GM11168 (cell line): ENCODE results near the gene LAMA1.
"Not testable (repeated sequence)": the region's sequence is repeated elsewhere in the genome, so short reads cannot be mapped to it uniquely, and the experiment has no call there.

Source experiments
- in situ Hi-C: fragments of 300-500 bp; cut with MboI; formaldehyde crosslinking; loops from one replicate; pipeline ENCODE4 v1.12.0; 2022; ENCODE audit warnings: low sequenced_read_pairs; ENCODE audit not compliant: unreplicated experiment

Gene LAMA1

GRCh38 chr18:6954501-6954900 lies 163.1 kb downstream of the LAMA1 start:
- in situ Hi-C loops, result no loop called here

GRCh38 chr18:6951336-6952090 lies 166.1 kb downstream of the LAMA1 start:
- in situ Hi-C loops, result no loop called here

- in situ Hi-C loops, result no loop called here
Measured at GRCh38 chr18:6950641-6951040, 167.0 kb downstream of the LAMA1 start.

- in situ Hi-C loops, result no loop called here
Measured at GRCh38 chr18:6949800-6950586, 167.6 kb downstream of the LAMA1 start.

GRCh38 chr18:6948281-6949055 lies 169.1 kb downstream of the LAMA1 start:
- in situ Hi-C loops, result no loop called here

GRCh38 chr18:6947338-6948030 lies 170.1 kb downstream of the LAMA1 start:
- in situ Hi-C loops, result no loop called here

GRCh38 chr18:6943143-6943542 lies 174.5 kb downstream of the LAMA1 start:
- in situ Hi-C loops, result no loop called here

- in situ Hi-C loops, result no loop called here
Measured at GRCh38 chr18:6942742-6943141, 174.9 kb downstream of the LAMA1 start.

- in situ Hi-C loops, result no loop called here
Measured at GRCh38 chr18:6941996-6942395, 175.6 kb downstream of the LAMA1 start.

- in situ Hi-C loops, result no loop called here
Measured at GRCh38 chr18:6940451-6940850, 177.1 kb downstream of the LAMA1 start.

- in situ Hi-C loops, result no loop called here
Measured at GRCh38 chr18:6939972-6940371, 177.6 kb downstream of the LAMA1 start.

GRCh38 chr18:6938403-6938802 lies 179.2 kb downstream of the LAMA1 start:
- in situ Hi-C loops, result not testable (repeated sequence)

GRCh38 chr18:6938003-6938402 lies 179.6 kb downstream of the LAMA1 start:
- in situ Hi-C loops, result no loop called here

GRCh38 chr18:6934859-6935258 lies 182.7 kb downstream of the LAMA1 start:
- in situ Hi-C loops, result no loop called here

- in situ Hi-C loops, result no loop called here
Measured at GRCh38 chr18:6929370-6930102, 188.1 kb downstream of the LAMA1 start.

GRCh38 chr18:6928359-6928758 lies 189.2 kb downstream of the LAMA1 start:
- in situ Hi-C loops, result no loop called here

- in situ Hi-C loops, result no loop called here
Measured at GRCh38 chr18:6927153-6927552, 190.4 kb downstream of the LAMA1 start.

GRCh38 chr18:6923220-6923619 lies 194.4 kb downstream of the LAMA1 start:
- in situ Hi-C loops, result no loop called here

- in situ Hi-C loops, result no loop called here
Measured at GRCh38 chr18:6921571-6921970, 196.0 kb downstream of the LAMA1 start.
